Measurements from ENCODE around the gene ME2.
"Not testable (repeated sequence)": the region's sequence is repeated elsewhere in the genome, so short reads cannot be mapped to it uniquely, and the experiment has no call there.

ME2 gene

GRCh38 chr18:50875966-50876536 lies 2.9 kb upstream of the ME2 start:
- TF ChIP-seq CTCF (IDR thresholded peaks at IDR 0.05) = no peak

GRCh38 chr18:50877545-50878265 lies 1.2 kb upstream of the ME2 start:
- Histone ChIP-seq H3K4me3 (peak overlapping the region; percentile 86), H3K27ac (peak overlapping the region in 1 of 2 donors; percentile 38)
- TF ChIP-seq CTCF (IDR thresholded peaks at IDR 0.05) = no peak
- no peak for DNase-seq (ENCODE audit: low spot score)

More at GRCh38 chr18:50875966-50876536, 2.9 kb upstream of the ME2 start:
- DNase-seq (ENCODE audit: low spot score) = no peak
- Histone ChIP-seq H3K27ac (no peak overlapping the region), H3K4me3 (no peak overlapping the region)

GRCh38 chr18:50879302-50880118 lies 592 bp downstream of the ME2 start:
- Histone ChIP-seq H3K4me3 (peak overlapping the region; percentile 86), H3K27ac (peak overlapping the region; percentile 83 to 95)
- TF ChIP-seq CTCF (IDR thresholded peaks at IDR 0.05) = no peak
- no peak for DNase-seq (ENCODE audit: low spot score)

GRCh38 chr18:50880119-50880465 lies 1.2 kb downstream of the ME2 start:
- no peak for TF ChIP-seq CTCF (IDR thresholded peaks at IDR 0.05)
- no peak overlapping the region for H3K27ac ChIP-seq
- H3K4me3 ChIP-seq = peak overlapping the region; percentile 86
- DNase-seq (ENCODE audit: low spot score) = no peak

- not testable (repeated sequence) for DNase-seq (ENCODE audit: low spot score); H3K4me3 ChIP-seq; H3K27ac ChIP-seq
These were observed 2.0 kb downstream of the ME2 start for GRCh38 chr18:50880944-50881343.

GRCh38 chr18:50886929-50887328 lies 8.0 kb downstream of the ME2 start:
- Histone ChIP-seq H3K27ac (no peak overlapping the region), H3K4me3 (no peak overlapping the region)
- TF ChIP-seq CTCF (IDR thresholded peaks at IDR 0.05) = no peak
- DNase-seq (ENCODE audit: low spot score) = no peak

- no peak for TF ChIP-seq CTCF (IDR thresholded peaks at IDR 0.05)
- DNase-seq (ENCODE audit: low spot score) = no peak
- no peak overlapping the region for H3K27ac ChIP-seq
- no peak overlapping the region for H3K4me3 ChIP-seq
These were observed 16.6 kb downstream of the ME2 start for GRCh38 chr18:50895350-50896045.
